PC-9 (cell line): ENCODE results near the gene PAM16. TPM values are rescaled to one million over a fixed set of nuclear protein-coding genes. Genes with fewer than 3 reads are reported as not detected.

ENCODE experiments used
- BruUV-seq: library from RNA; stranded (reverse); fragments of 400-500 nt; replicated peaks from 2 replicates; lab custom pipeline; 2021; lab: Mats Ljungman, UMichigan
- CTCF ChIA-PET: fragments of 300-600 bp; sonication (Branson Sonifier 250); formaldehyde crosslinking; loops from one replicate; lab custom pipeline; 2022; ENCODE audit warnings: antibody characterized with exemption; lab: Charles Lee
- POLR2A ChIA-PET: fragments of 300-600 bp; sonication (Branson Sonifier 250); formaldehyde crosslinking; loops from one replicate; lab custom pipeline; 2022; ENCODE audit warnings: antibody characterized with exemption; ENCODE audit not compliant: unreplicated experiment; lab: Charles Lee
- DNase-seq, 2 experiments: peaks; one replicate each; pipeline versions ENCODE4 v3.0.0 to v3.0.0-alpha.2; 2015 to 2022; ENCODE audit warnings: mixed read lengths in 1 of 2
- H2AFZ ChIP-seq: fragments of 200-600 bp; sonication (generic); 2 replicates; pipeline ENCODE4 v1.8.1; 2017; ENCODE audit warnings: antibody characterized with exemption
- H3F3A ChIP-seq: fragments of 200-600 bp; sonication (generic); 2 replicates; pipeline ENCODE4 v1.8.1; 2017; ENCODE audit warnings: antibody characterized with exemption, mild to moderate bottlenecking, low read depth; ENCODE audit not compliant: insufficient read depth
- H3K27ac ChIP-seq: fragments of 200-600 bp; sonication (generic); 2 replicates; pipeline ENCODE4 v1.6.1; 2016; ENCODE audit warnings: mixed run types
- H3K27me3 ChIP-seq: fragments of 200-600 bp; sonication (generic); 2 replicates; pipeline ENCODE4 v1.6.1; 2016; ENCODE audit warnings: low read depth, mixed run types; ENCODE audit not compliant: insufficient read depth
- H3K36me3 ChIP-seq: fragments of 200-600 bp; sonication (generic); 2 replicates; pipeline ENCODE4 v1.6.1; 2016; ENCODE audit warnings: low read depth, mixed run types
- H3K4me1 ChIP-seq: fragments of 200-600 bp; sonication (generic); replicated peaks from 2 replicates; pipeline ENCODE4 v1.6.1; 2016; ENCODE audit warnings: mixed run types; ENCODE audit not compliant: insufficient read depth
- H3K4me2 ChIP-seq: fragments of 200-600 bp; sonication (generic); 2 replicates; pipeline ENCODE4 v1.6.1; 2017; ENCODE audit warnings: mixed run types
- H3K4me3 ChIP-seq: fragments of 200-600 bp; sonication (generic); 2 replicates; pipeline ENCODE4 v1.6.1; 2016; ENCODE audit warnings: mixed run types
- H3K79me2 ChIP-seq: fragments of 200-600 bp; sonication (generic); 2 replicates; pipeline ENCODE4 v1.6.1; 2017; ENCODE audit warnings: low read depth, mixed run types
- H3K9me2 ChIP-seq: fragments of 200-600 bp; sonication (generic); 2 replicates; pipeline ENCODE4 v1.8.1; 2017; ENCODE audit warnings: mild to moderate bottlenecking; ENCODE audit not compliant: insufficient read depth
- H3K9me3 ChIP-seq: fragments of 200-600 bp; sonication (generic); 2 replicates; pipeline ENCODE4 v1.8.1; 2016; ENCODE audit warnings: low read depth; ENCODE audit not compliant: insufficient read depth
- H4K20me1 ChIP-seq: fragments of 200-600 bp; sonication (generic); 2 replicates; pipeline ENCODE4 v1.8.1; 2017; ENCODE audit not compliant: insufficient read depth
- EZH2 ChIP-seq: fragments of 200-600 bp; sonication (generic); IDR thresholded peaks from 2 replicates; pipeline ENCODE4 v1.8.0; 2017; ENCODE audit warnings: antibody characterized with exemption, low read depth
- intact Hi-C: fragments of 100-400 bp; cut with micrococcal nuclease; formaldehyde crosslinking; loops from one replicate; pipeline ENCODE4 v1.10.0; 2022; ENCODE audit not compliant: unreplicated experiment
- total RNA-seq: library from RNA; stranded (reverse); gene quantifications from 2 replicates; pipeline ENCODE4 v1.2.3, GENCODE V29; 2021
- TF ChIP-seq, protein P1 (sequence below): fragments of 200-600 bp; sonication (generic); conservative IDR thresholded peaks from 2 replicates; pipeline ENCODE4 v1.6.1; 2017; ENCODE audit warnings: mixed run types, antibody characterized with exemption, mild to moderate bottlenecking, moderate library complexity

The PAM16 gene
- total RNA-seq, 1 experiment from 2014 or later, result 95.9 TPM

DNA sequence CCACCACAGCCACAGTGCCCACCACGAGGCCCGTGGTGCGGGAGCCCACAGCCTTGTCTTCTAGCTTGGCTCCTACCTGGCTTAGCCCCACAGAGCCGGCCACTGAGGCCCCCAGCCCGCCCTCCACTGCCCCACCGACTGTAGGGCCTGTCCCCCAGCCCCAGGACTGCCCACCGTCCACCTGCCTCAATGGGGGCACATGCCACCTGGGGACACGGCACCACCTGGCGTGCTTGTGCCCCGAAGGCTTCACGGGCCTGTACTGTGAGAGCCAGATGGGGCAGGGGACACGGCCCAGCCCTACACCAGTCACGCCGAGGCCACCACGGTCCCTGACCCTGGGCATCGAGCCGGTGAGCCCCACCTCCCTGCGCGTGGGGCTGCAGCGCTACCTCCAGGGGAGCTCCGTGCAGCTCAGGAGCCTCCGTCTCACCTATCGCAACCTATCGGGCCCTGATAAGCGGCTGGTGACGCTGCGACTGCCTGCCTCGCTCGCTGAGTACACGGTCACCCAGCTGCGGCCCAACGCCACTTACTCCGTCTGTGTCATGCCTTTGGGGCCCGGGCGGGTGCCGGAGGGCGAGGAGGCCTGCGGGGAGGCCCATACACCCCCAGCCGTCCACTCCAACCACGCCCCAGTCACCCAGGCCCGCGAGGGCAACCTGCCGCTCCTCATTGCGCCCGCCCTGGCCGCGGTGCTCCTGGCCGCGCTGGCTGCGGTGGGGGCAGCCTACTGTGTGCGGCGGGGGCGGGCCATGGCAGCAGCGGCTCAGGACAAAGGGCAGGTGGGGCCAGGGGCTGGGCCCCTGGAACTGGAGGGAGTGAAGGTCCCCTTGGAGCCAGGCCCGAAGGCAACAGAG is 31.0 kb upstream of the PAM16 start:
- no peak overlapping the region for H3K4me2 ChIP-seq
- BruUV-seq, result no TSS peak
- ChIA-PET CTCF (no interaction called here), POLR2A (no interaction called here)
- intact Hi-C loops, result no loop called here
- H4K20me1 ChIP-seq, result no peaks in the 10 kb centered on the region
- no peaks in the 10 kb centered on the region for H3K27me3 ChIP-seq
- H3K79me2 ChIP-seq, result 0 out of 2 replicates have a peak, but pooled peaks cover 3% of the 10 kb centered on the region
- H3K4me3 ChIP-seq, result no peak overlapping the region
- no peaks in the 10 kb centered on the region for H3K9me2 ChIP-seq
- no peak overlapping the region for H2AFZ ChIP-seq
- TF ChIP-seq, protein P1, sequence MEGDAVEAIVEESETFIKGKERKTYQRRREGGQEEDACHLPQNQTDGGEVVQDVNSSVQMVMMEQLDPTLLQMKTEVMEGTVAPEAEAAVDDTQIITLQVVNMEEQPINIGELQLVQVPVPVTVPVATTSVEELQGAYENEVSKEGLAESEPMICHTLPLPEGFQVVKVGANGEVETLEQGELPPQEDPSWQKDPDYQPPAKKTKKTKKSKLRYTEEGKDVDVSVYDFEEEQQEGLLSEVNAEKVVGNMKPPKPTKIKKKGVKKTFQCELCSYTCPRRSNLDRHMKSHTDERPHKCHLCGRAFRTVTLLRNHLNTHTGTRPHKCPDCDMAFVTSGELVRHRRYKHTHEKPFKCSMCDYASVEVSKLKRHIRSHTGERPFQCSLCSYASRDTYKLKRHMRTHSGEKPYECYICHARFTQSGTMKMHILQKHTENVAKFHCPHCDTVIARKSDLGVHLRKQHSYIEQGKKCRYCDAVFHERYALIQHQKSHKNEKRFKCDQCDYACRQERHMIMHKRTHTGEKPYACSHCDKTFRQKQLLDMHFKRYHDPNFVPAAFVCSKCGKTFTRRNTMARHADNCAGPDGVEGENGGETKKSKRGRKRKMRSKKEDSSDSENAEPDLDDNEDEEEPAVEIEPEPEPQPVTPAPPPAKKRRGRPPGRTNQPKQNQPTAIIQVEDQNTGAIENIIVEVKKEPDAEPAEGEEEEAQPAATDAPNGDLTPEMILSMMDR, result no peak
- TF ChIP-seq EZH2, result no peak
- H3K4me1 ChIP-seq, result no peaks in the 10 kb centered on the region
- H3K36me3 ChIP-seq, result no peaks in the 10 kb centered on the region
- H3F3A ChIP-seq, result no peaks in the 10 kb centered on the region
- no peaks in the 10 kb centered on the region for H3K9me3 ChIP-seq
- H3K27ac ChIP-seq, result no peak overlapping the region
- no peak for DNase-seq

DNA sequence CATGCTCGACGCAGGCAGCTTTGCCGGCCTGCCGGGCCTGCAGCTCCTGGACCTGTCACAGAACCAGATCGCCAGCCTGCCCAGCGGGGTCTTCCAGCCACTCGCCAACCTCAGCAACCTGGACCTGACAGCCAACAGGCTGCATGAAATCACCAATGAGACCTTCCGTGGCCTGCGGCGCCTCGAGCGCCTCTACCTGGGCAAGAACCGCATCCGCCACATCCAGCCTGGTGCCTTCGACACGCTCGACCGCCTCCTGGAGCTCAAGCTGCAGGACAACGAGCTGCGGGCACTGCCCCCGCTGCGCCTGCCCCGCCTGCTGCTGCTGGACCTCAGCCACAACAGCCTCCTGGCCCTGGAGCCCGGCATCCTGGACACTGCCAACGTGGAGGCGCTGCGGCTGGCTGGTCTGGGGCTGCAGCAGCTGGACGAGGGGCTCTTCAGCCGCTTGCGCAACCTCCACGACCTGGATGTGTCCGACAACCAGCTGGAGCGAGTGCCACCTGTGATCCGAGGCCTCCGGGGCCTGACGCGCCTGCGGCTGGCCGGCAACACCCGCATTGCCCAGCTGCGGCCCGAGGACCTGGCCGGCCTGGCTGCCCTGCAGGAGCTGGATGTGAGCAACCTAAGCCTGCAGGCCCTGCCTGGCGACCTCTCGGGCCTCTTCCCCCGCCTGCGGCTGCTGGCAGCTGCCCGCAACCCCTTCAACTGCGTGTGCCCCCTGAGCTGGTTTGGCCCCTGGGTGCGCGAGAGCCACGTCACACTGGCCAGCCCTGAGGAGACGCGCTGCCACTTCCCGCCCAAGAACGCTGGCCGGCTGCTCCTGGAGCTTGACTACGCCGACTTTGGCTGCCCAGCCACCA is 30.2 kb upstream of the PAM16 start:
- no peak overlapping the region for H2AFZ ChIP-seq
- no peak overlapping the region for H3K4me3 ChIP-seq
- no peaks in the 10 kb centered on the region for H3K9me2 ChIP-seq
- BruUV-seq, result no TSS peak
- peaks cover 1% of the 10 kb centered on the region; the same call in 1 of the 2 replicates for H3F3A ChIP-seq
- no peak overlapping the region for H3K4me2 ChIP-seq
- TF ChIP-seq EZH2, result no peak
- TF ChIP-seq, protein P1, result no peak
- H3K4me1 ChIP-seq, result peaks cover 6% of the 10 kb centered on the region
- ChIA-PET CTCF (no interaction called here), POLR2A (no interaction called here)
- 0 out of 2 replicates have a peak, but pooled peaks cover 3% of the 10 kb centered on the region for H4K20me1 ChIP-seq
- intact Hi-C loops, result no loop called here
- H3K79me2 ChIP-seq, result 0 out of 2 replicates have a peak, but pooled peaks cover 3% of the 10 kb centered on the region
- no peaks in the 10 kb centered on the region for H3K36me3 ChIP-seq
- DNase-seq, result no peak
- no peak overlapping the region for H3K27ac ChIP-seq
- no peaks in the 10 kb centered on the region for H3K27me3 ChIP-seq
- H3K9me3 ChIP-seq, result no peaks in the 10 kb centered on the region
